ENCODE data around the gene UNC93B1. TPM values are rescaled to one million over a fixed set of nuclear protein-coding genes. Genes with fewer than 3 reads are reported as not detected.
A peak's percentile ranks its signal among the peaks of the same experiment; 100 is the strongest.

Gene UNC93B1
- total and polyA plus RNA-seq, 2 of the 13 experiments (the other 11 are each of a cell fraction or from before 2014, with no cell fraction given) = 8.8 to 18.9 TPM

DNA sequence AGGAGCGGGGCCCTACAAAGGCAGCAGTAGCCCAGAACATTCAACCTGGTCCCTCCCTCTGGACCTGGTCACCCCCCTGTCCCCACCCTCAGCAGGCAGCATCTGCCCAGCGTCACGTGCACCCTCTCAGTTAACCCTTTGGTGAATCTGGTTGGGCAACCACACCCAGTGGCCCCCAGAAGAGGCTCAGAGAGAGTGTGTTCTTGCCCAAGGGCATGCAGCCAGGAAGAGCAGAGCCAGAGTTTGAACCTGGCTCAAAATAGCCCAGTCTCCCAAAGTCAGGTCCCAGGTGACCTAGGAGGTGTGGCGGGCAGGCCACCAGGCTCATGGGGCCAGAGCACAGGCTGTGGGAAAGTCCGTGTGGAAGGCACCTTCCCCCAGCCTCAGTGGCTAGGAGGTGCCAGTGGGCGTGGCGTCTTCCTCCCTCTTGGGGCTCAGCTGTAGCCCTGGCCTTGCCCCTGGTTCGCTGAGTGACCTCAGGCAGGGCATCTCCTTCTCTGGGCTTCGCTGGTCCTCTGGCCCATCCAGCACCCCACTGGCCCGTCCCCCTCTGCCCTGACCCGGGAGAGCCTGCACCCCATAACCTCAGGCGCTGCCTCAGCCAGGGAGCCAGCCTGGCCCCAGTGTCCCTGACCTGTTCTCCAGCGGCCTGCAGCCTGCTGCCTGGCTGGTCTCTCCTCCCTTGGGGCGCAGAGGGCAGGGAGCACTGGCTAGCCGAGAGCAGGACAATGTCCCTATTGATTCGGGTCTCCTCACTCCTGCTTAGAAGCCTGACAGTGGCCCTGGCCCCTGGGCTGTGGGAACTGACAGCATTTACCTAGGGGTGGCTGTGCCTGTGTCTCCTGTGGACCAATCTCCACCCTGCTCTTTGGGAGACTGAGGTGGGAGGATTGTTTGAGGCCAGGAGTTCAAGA is 13.3 kb upstream of the UNC93B1 start (continued):
- no peak for TF ChIP-seq SIN3B (IDR thresholded peaks at IDR 0.05; ENCODE audit: low read length)
- TF ChIP-seq ZNF264 (CRISPR knock-in tag; IDR thresholded peaks at IDR 0.05) = peak; percentile 80; the same call in 1 of the 2 replicates
- TF ChIP-seq, protein P1, sequence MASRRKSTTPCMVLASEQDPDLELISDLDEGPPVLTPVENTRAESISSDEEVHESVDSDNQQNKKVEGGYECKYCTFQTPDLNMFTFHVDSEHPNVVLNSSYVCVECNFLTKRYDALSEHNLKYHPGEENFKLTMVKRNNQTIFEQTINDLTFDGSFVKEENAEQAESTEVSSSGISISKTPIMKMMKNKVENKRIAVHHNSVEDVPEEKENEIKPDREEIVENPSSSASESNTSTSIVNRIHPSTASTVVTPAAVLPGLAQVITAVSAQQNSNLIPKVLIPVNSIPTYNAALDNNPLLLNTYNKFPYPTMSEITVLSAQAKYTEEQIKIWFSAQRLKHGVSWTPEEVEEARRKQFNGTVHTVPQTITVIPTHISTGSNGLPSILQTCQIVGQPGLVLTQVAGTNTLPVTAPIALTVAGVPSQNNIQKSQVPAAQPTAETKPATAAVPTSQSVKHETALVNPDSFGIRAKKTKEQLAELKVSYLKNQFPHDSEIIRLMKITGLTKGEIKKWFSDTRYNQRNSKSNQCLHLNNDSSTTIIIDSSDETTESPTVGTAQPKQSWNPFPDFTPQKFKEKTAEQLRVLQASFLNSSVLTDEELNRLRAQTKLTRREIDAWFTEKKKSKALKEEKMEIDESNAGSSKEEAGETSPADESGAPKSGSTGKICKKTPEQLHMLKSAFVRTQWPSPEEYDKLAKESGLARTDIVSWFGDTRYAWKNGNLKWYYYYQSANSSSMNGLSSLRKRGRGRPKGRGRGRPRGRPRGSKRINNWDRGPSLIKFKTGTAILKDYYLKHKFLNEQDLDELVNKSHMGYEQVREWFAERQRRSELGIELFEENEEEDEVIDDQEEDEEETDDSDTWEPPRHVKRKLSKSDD (CRISPR knock-in tag; IDR thresholded peaks at IDR 0.05; ENCODE audit: low read depth) = 0 out of 2 replicates have a peak, but pooled peaks have one; percentile 26
- TF ChIP-seq, protein P2, sequence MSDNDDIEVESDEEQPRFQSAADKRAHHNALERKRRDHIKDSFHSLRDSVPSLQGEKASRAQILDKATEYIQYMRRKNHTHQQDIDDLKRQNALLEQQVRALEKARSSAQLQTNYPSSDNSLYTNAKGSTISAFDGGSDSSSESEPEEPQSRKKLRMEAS (IDR thresholded peaks at IDR 0.05) = peak; percentile 56; the same call in 1 of the 2 replicates
- no peak for TF ChIP-seq TBX3 (IDR thresholded peaks at IDR 0.05; ENCODE audit: borderline replicate concordance)
- TF ChIP-seq KLF13 (CRISPR knock-in tag; IDR thresholded peaks at IDR 0.05) = 0 out of 2 replicates have a peak, but pooled peaks have one; percentile 6
- no peak for TF ChIP-seq MAF1 (CRISPR knock-in tag; IDR thresholded peaks at IDR 0.05; ENCODE audit: borderline replicate concordance)
- TF ChIP-seq ZNF549 (CRISPR knock-in tag; IDR thresholded peaks at IDR 0.05) = no peak
- TF ChIP-seq SETDB1 (CRISPR knock-in tag; IDR thresholded peaks at IDR 0.05; ENCODE audit: borderline replicate concordance) = no peak
- TF ChIP-seq FOXO1 (CRISPR knock-in tag; IDR thresholded peaks at IDR 0.05) = 0 out of 2 replicates have a peak, but pooled peaks have one; percentile 21
- TF ChIP-seq ZNF329 (CRISPR knock-in tag; IDR thresholded peaks at IDR 0.05; ENCODE audit: low read depth) = 0 out of 2 replicates have a peak, but pooled peaks have one; percentile 35
- 0 out of 2 replicates have a peak, but pooled peaks have one; percentile 19 for TF ChIP-seq ZNF3 (CRISPR knock-in tag; IDR thresholded peaks at IDR 0.05)
- no peak for TF ChIP-seq CREB1 (IDR thresholded peaks at IDR 0.05)
- no peak for TF ChIP-seq CREB1 (CRISPR knock-in tag; IDR thresholded peaks at IDR 0.05)
- TF ChIP-seq ZNF749 (CRISPR knock-in tag; IDR thresholded peaks at IDR 0.05; ENCODE audit: borderline replicate concordance) = no peak
- TF ChIP-seq, protein P3, sequence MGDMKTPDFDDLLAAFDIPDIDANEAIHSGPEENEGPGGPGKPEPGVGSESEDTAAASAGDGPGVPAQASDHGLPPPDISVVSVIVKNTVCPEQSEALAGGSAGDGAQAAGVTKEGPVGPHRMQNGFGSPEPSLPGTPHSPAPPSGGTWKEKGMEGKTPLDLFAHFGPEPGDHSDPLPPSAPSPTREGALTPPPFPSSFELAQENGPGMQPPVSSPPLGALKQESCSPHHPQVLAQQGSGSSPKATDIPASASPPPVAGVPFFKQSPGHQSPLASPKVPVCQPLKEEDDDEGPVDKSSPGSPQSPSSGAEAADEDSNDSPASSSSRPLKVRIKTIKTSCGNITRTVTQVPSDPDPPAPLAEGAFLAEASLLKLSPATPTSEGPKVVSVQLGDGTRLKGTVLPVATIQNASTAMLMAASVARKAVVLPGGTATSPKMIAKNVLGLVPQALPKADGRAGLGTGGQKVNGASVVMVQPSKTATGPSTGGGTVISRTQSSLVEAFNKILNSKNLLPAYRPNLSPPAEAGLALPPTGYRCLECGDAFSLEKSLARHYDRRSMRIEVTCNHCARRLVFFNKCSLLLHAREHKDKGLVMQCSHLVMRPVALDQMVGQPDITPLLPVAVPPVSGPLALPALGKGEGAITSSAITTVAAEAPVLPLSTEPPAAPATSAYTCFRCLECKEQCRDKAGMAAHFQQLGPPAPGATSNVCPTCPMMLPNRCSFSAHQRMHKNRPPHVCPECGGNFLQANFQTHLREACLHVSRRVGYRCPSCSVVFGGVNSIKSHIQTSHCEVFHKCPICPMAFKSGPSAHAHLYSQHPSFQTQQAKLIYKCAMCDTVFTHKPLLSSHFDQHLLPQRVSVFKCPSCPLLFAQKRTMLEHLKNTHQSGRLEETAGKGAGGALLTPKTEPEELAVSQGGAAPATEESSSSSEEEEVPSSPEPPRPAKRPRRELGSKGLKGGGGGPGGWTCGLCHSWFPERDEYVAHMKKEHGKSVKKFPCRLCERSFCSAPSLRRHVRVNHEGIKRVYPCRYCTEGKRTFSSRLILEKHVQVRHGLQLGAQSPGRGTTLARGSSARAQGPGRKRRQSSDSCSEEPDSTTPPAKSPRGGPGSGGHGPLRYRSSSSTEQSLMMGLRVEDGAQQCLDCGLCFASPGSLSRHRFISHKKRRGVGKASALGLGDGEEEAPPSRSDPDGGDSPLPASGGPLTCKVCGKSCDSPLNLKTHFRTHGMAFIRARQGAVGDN (CRISPR knock-in tag; IDR thresholded peaks at IDR 0.05) = peak; percentile 92
- TF ChIP-seq, protein P4, sequence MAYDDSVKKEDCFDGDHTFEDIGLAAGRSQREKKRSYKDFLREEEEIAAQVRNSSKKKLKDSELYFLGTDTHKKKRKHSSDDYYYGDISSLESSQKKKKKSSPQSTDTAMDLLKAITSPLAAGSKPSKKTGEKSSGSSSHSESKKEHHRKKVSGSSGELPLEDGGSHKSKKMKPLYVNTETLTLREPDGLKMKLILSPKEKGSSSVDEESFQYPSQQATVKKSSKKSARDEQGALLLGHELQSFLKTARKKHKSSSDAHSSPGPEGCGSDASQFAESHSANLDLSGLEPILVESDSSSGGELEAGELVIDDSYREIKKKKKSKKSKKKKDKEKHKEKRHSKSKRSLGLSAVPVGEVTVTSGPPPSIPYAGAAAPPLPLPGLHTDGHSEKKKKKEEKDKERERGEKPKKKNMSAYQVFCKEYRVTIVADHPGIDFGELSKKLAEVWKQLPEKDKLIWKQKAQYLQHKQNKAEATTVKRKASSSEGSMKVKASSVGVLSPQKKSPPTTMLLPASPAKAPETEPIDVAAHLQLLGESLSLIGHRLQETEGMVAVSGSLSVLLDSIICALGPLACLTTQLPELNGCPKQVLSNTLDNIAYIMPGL (CRISPR knock-in tag; IDR thresholded peaks at IDR 0.05; ENCODE audit: borderline replicate concordance in 1 of 2, low read depth in 1 of 2) = peak; percentile 44 to 48; a peak in 2 of 4 replicates
